ENCODE data around the gene GRK7. TPM values are rescaled to one million over a fixed set of nuclear protein-coding genes. Genes with fewer than 3 reads are reported as not detected.

Gene GRK7
- total RNA-seq, 1 experiment from 2014 or later = not detected

DNA sequence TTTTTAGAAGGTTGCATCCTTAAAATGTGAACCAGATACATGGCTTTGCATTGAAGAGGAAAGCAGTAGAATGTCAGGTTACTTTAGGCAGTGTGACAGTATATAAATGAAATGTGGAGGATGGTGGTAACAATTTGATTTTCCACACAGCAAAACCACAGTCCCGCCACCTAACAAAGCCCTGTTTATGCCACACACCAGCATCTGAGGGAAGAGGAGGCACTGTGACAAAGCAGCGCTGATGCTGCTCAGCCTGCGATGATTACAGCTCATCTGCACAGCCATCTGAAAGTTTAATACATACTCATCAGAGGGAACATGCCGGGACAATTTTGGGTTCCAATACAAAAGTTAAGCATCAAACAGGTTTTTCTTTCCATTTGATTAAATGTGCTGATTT lies 16.2 kb upstream of the GRK7 start:
- no peak overlapping the region for H2BK20ac ChIP-seq (ENCODE audit: low read depth, low read length, poor library complexity, severe bottlenecking)
- no peak overlapping the region for H3T11ph ChIP-seq (ENCODE audit: low read length)
- H3K79me1 ChIP-seq (ENCODE audit: insufficient read depth, low read depth, low read length, poor library complexity, severe bottlenecking) = no peaks in the 10 kb centered on the region
- H2AFZ ChIP-seq (ENCODE audit: low read length) = no peak overlapping the region
- H2BK12ac ChIP-seq (ENCODE audit: insufficient read length, low read depth, low read length) = no peak overlapping the region
- no peak overlapping the region for H2BK120ac ChIP-seq (ENCODE audit: low read depth, low read length, poor library complexity, severe bottlenecking)
- no peak overlapping the region for H3K56ac ChIP-seq (ENCODE audit: insufficient read length, low read depth, low read length)
- no peak overlapping the region for H3K18ac ChIP-seq (ENCODE audit: insufficient read length, low read depth, low read length)
- no peaks in the 10 kb centered on the region for H3K9me3 ChIP-seq (ENCODE audit: control insufficient read depth, low read depth, low read length)
- H3K4ac ChIP-seq (ENCODE audit: low read depth, low read length) = no peak overlapping the region
- H3K79me2 ChIP-seq (ENCODE audit: insufficient read depth, low read length) = peaks cover 4% of the 10 kb centered on the region; the same call in 1 of the 2 replicates
- TF ChIP-seq, protein P1, sequence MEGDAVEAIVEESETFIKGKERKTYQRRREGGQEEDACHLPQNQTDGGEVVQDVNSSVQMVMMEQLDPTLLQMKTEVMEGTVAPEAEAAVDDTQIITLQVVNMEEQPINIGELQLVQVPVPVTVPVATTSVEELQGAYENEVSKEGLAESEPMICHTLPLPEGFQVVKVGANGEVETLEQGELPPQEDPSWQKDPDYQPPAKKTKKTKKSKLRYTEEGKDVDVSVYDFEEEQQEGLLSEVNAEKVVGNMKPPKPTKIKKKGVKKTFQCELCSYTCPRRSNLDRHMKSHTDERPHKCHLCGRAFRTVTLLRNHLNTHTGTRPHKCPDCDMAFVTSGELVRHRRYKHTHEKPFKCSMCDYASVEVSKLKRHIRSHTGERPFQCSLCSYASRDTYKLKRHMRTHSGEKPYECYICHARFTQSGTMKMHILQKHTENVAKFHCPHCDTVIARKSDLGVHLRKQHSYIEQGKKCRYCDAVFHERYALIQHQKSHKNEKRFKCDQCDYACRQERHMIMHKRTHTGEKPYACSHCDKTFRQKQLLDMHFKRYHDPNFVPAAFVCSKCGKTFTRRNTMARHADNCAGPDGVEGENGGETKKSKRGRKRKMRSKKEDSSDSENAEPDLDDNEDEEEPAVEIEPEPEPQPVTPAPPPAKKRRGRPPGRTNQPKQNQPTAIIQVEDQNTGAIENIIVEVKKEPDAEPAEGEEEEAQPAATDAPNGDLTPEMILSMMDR (conservative IDR thresholded peaks at IDR 0.05) = no peak
- no CpG with 5 or more reads among the region's 4 CpGs for WGBS (ENCODE audit: extremely low coverage, insufficient read length, low lambda C conversion rate)
- no peak overlapping the region for H3K9ac ChIP-seq (ENCODE audit: extremely low read depth, insufficient read length, low read length)
- no peak overlapping the region for H2BK15ac ChIP-seq (ENCODE audit: low read depth, low read length)
- H3K27me3 ChIP-seq (ENCODE audit: insufficient read depth, low read length) = no peaks in the 10 kb centered on the region
- H3K14ac ChIP-seq (ENCODE audit: insufficient read depth, low read length) = no peak overlapping the region
- H3K23ac ChIP-seq (ENCODE audit: insufficient read length, low read depth, low read length) = no peak overlapping the region
- no peak overlapping the region for H4K91ac ChIP-seq (ENCODE audit: insufficient read length, low read depth, low read length)
- H4K8ac ChIP-seq (replicated peaks; ENCODE audit: insufficient read length, low read depth, low read length) = no peak overlapping the region
- H3K4me1 ChIP-seq (ENCODE audit: insufficient read depth, low read length) = no peaks in the 10 kb centered on the region
- DNase-seq = no peak
- H3K27ac Mint-ChIP-seq = no peak overlapping the region
- H3K4me1 Mint-ChIP-seq = 0 out of 4 replicates have a peak, but pooled peaks cover 0 to 2% of the 10 kb centered on the region in 2 experiments
- H3K36me3 Mint-ChIP-seq (ENCODE audit: insufficient read depth in 1 of 3, low read depth in 3 of 3) = peaks cover 9 to 46% (median 33%) of the 10 kb centered on the region in 3 experiments; a peak in 6 of 7 replicates
- H2AK5ac ChIP-seq (ENCODE audit: insufficient read length, low read length) = no peak overlapping the region
- H3K27ac ChIP-seq (ENCODE audit: insufficient read length, low read depth, low read length) = no peak overlapping the region
- no peaks in the 10 kb centered on the region for H3K9me3 Mint-ChIP-seq
- H3K23me2 ChIP-seq (ENCODE audit: insufficient read length, low read depth, low read length, poor library complexity, severe bottlenecking) = no peaks in the 10 kb centered on the region
- no peak overlapping the region for H2BK5ac ChIP-seq (ENCODE audit: insufficient read length, low read length)
- H4K5ac ChIP-seq (ENCODE audit: insufficient read length, low read depth, low read length) = no peak overlapping the region
- H3K4me3 Mint-ChIP-seq = no peak overlapping the region
- H3K4me2 ChIP-seq (ENCODE audit: insufficient read depth, insufficient read length, low read length) = no peak overlapping the region
- no peaks in the 10 kb centered on the region for H4K20me1 ChIP-seq (ENCODE audit: control insufficient read depth, insufficient read depth, insufficient read length)
- H3K27me3 Mint-ChIP-seq (ENCODE audit: low read depth) = no peaks in the 10 kb centered on the region
